Liver (tissue), 9 donors: ENCODE data around the gene PACRGL. TPM values are rescaled to one million over a fixed set of nuclear protein-coding genes. Genes with fewer than 3 reads are reported as not detected.

Source experiments
- DNase-seq: peaks from one replicate; pipeline ENCODE4 v3.0.0-alpha.2; 2017; ENCODE audit warnings: low spot score
- H3K27ac ChIP-seq, 2 donors: one replicate each; pipeline ENCODE4 v1.7.0; 2013; ENCODE audit warnings: inconsistent platforms in 2 of 2, low read length in 2 of 2, control low read depth in 1 of 2, low read depth in 1 of 2, mild to moderate bottlenecking in 1 of 2
- H3K27me3 ChIP-seq, 4 donors: one replicate each; pipeline versions ENCODE4 v1.6.1 to v1.7.0; 2013; ENCODE audit warnings: low read length in 3 of 4, inconsistent platforms in 1 of 4, mild to moderate bottlenecking in 1 of 4, moderate library complexity in 1 of 4; ENCODE audit not compliant: control insufficient read depth in 4 of 4, insufficient read depth in 4 of 4
- H3K36me3 ChIP-seq, 4 donors: one replicate each; pipeline versions ENCODE4 v1.6.1 to v1.7.0; 2013; ENCODE audit warnings: low read length in 3 of 4, mild to moderate bottlenecking in 3 of 4, low read depth in 1 of 4, moderate library complexity in 1 of 4; ENCODE audit not compliant: control insufficient read depth in 4 of 4, insufficient read depth in 3 of 4
- H3K4me1 ChIP-seq, 4 donors: one replicate each; pipeline versions ENCODE4 v1.6.1 to v1.7.0; 2013; ENCODE audit warnings: low read length in 3 of 4, mild to moderate bottlenecking in 3 of 4, moderate library complexity in 1 of 4; ENCODE audit not compliant: control insufficient read depth in 4 of 4, insufficient read depth in 4 of 4
- H3K4me3 ChIP-seq, 3 donors: one replicate each; pipeline versions ENCODE4 v1.6.1 to v1.7.0; 2013; ENCODE audit warnings: low read length in 3 of 3, control low read depth in 1 of 3, low read depth in 1 of 3, mild to moderate bottlenecking in 1 of 3
- H3K9ac ChIP-seq, 2 donors: one replicate each; pipeline ENCODE4 v1.7.0; 2013; ENCODE audit warnings: low read length in 2 of 2, mild to moderate bottlenecking in 2 of 2, moderate library complexity in 2 of 2, control low read depth in 1 of 2, low read depth in 1 of 2
- H3K9me3 ChIP-seq, 4 donors: one replicate each; pipeline versions ENCODE4 v1.6.1 to v1.7.0; 2013; ENCODE audit warnings: low read length in 3 of 4; ENCODE audit not compliant: control insufficient read depth in 4 of 4
- CTCF ChIP-seq: fragments of 150-350 bp; IDR thresholded peaks from 2 replicates; pipeline ENCODE4 v1.5.1; 2017; ENCODE audit warnings: improper control_type of control experiment, low read depth, low read length; ENCODE audit not compliant: missing input control
- EGR1 ChIP-seq, 2 donors: IDR thresholded peaks; 2 replicates each; pipeline ENCODE4 v1.6.1; 2016 to 2018; ENCODE audit warnings: antibody characterized with exemption in 2 of 2, low read depth in 2 of 2
- FOXA1 ChIP-seq: IDR thresholded peaks from 2 replicates; pipeline ENCODE4 v1.6.1; 2016; ENCODE audit warnings: antibody characterized with exemption
- FOXA2 ChIP-seq: IDR thresholded peaks from 2 replicates; pipeline ENCODE4 v1.6.1; 2016; ENCODE audit warnings: antibody characterized with exemption
- GABPA ChIP-seq, 2 donors: IDR thresholded peaks in 1 of 2; conservative IDR thresholded peaks in 1 of 2; 2 replicates each; pipeline ENCODE4 v1.6.1; 2016; ENCODE audit warnings: antibody characterized with exemption in 2 of 2, mild to moderate bottlenecking in 1 of 2, moderate library complexity in 1 of 2
- HNF4A ChIP-seq, 2 donors: conservative IDR thresholded peaks; 2 replicates each; pipeline ENCODE4 v1.6.1; 2016; ENCODE audit warnings: antibody characterized with exemption in 2 of 2, mild to moderate bottlenecking in 2 of 2
- HNF4G ChIP-seq: IDR thresholded peaks from 2 replicates; pipeline ENCODE4 v1.6.1; 2016; ENCODE audit warnings: antibody characterized with exemption
- JUND ChIP-seq, 2 donors: IDR thresholded peaks; 2 replicates each; pipeline ENCODE4 v1.6.1; 2016; ENCODE audit warnings: antibody characterized with exemption in 2 of 2
- NR2F2 ChIP-seq: IDR thresholded peaks from 2 replicates; pipeline ENCODE4 v1.6.1; 2016; ENCODE audit warnings: antibody characterized with exemption
- RAD21 ChIP-seq, 2 donors: IDR thresholded peaks; 2 replicates each; pipeline ENCODE4 v1.6.1; 2016; ENCODE audit warnings: antibody characterized with exemption in 2 of 2, mild to moderate bottlenecking in 2 of 2
- REST ChIP-seq: IDR thresholded peaks from 2 replicates; pipeline ENCODE4 v1.6.1; 2016; ENCODE audit warnings: antibody characterized with exemption, mild to moderate bottlenecking
- RXRA ChIP-seq, 2 donors: IDR thresholded peaks; 2 replicates each; pipeline ENCODE4 v1.6.1; 2017 to 2018; ENCODE audit warnings: antibody characterized with exemption in 2 of 2, mild to moderate bottlenecking in 1 of 2
- SP1 ChIP-seq: IDR thresholded peaks from 2 replicates; pipeline ENCODE4 v1.6.1; 2018; ENCODE audit warnings: antibody characterized with exemption, mild to moderate bottlenecking
- TAF1 ChIP-seq: conservative IDR thresholded peaks from 2 replicates; pipeline ENCODE4 v1.6.1; 2016; ENCODE audit warnings: antibody characterized with exemption, mild to moderate bottlenecking
- YY1 ChIP-seq: IDR thresholded peaks from 2 replicates; pipeline ENCODE4 v1.6.1; 2016; ENCODE audit warnings: antibody characterized with exemption, mild to moderate bottlenecking
- WGBS: extraction: QIAGEN DNeasy Blood & Tissue Kit; methylation state at CpG from one replicate; pipeline ENCODE4 v1.1.7; 2013; 5-methylcytosine and 5-hydroxymethylcytosine counted together
- polyA plus RNA-seq, 2 donors: library from polyadenylated mRNA; stranded (reverse) in 1 of 2; unstranded in 1 of 2; fragments of 200-250 nt in 1 of 2; fragments of >200 nt in 1 of 2; fragmentation: Nextera tagmentation in 1 of 2; extraction: Ambion mirVana in 1 of 2; gene quantifications; one replicate each; pipeline versions ENCODE4 v1.2.1 to v1.2.3, GENCODE V29; 2013 to 2015
- total RNA-seq, 2 donors: library from RNA; depleted of rRNA; stranded (reverse); fragments of >200 nt; gene quantifications; one replicate each; pipeline ENCODE4 v1.2.3, GENCODE V29; 2014
- TF ChIP-seq, protein P1 (sequence below): IDR thresholded peaks from 2 replicates; pipeline ENCODE4 v1.6.1; 2016; ENCODE audit warnings: antibody characterized with exemption
- TF ChIP-seq, protein P2 (sequence below): IDR thresholded peaks from 2 replicates; pipeline ENCODE4 v1.6.1; 2016; ENCODE audit warnings: antibody characterized with exemption
- donor health status: healthy.
- donor health status: healthy.
- donor health status: healthy.
- donor health status: healthy.
- donor health status: healthy.

The PACRGL gene
- total and polyA plus RNA-seq, 4 donors = 2.6 to 7.2 (median 4.9) TPM

- H3K9ac ChIP-seq = no peak overlapping the region
- peaks cover 0 to 4% (median 0%) of the 10 kb centered on the region in 4 donors for H3K27me3 ChIP-seq
- H3K4me1 ChIP-seq = peaks cover 0 to 3% (median 0%) of the 10 kb centered on the region in 4 donors
- TF ChIP-seq SP1 (no peak), FOXA1 (no peak), CTCF (peak; percentile 56), EGR1 (IDR thresholded peaks at IDR 0.05; ENCODE audit: low read depth in 2 of 2) (no peak), REST (no peak), RAD21 (IDR thresholded peaks at IDR 0.05) (peak; percentile 70 to 81), TAF1 (no peak), RXRA (IDR thresholded peaks at IDR 0.05) (no peak), JUND (IDR thresholded peaks at IDR 0.05) (no peak)
- TF ChIP-seq, protein P1, sequence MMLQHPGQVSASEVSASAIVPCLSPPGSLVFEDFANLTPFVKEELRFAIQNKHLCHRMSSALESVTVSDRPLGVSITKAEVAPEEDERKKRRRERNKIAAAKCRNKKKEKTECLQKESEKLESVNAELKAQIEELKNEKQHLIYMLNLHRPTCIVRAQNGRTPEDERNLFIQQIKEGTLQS = no peak
- H3K27ac ChIP-seq = no peak overlapping the region
- 29% methylated on average over 14 of the region's 14 CpGs for WGBS
- no peak overlapping the region for H3K4me3 ChIP-seq
- DNase-seq = peak; percentile 34
- H3K9me3 ChIP-seq = no peaks in the 10 kb centered on the region
- H3K36me3 ChIP-seq = no peaks in the 10 kb centered on the region
These were observed 73.1 kb downstream of the PACRGL start for GRCh38 chr4:20773144-20773997.

- no peak for DNase-seq
- no peaks in the 10 kb centered on the region for H3K36me3 ChIP-seq
- H3K27ac ChIP-seq = no peak overlapping the region
- H3K9ac ChIP-seq = no peak overlapping the region
- no peaks in the 10 kb centered on the region for H3K4me1 ChIP-seq
- peaks cover 3 to 6% (median 4%) of the 10 kb centered on the region in 4 donors for H3K9me3 ChIP-seq
- H3K4me3 ChIP-seq = no peak overlapping the region
- WGBS = 57% methylated on average over 1 of the region's 1 CpG
- H3K27me3 ChIP-seq = peaks cover 0 to 4% (median 0%) of the 10 kb centered on the region in 4 donors
- TF ChIP-seq REST (no peak), FOXA2 (no peak), RXRA (IDR thresholded peaks at IDR 0.05) (no peak), RAD21 (IDR thresholded peaks at IDR 0.05) (no peak), FOXA1 (no peak), HNF4G (no peak), GABPA (IDR thresholded peaks at IDR 0.05 in 1 of 2, conservative IDR thresholded peaks at IDR 0.05 in 1 of 2) (no peak), CTCF (no peak), SP1 (no peak), EGR1 (IDR thresholded peaks at IDR 0.05; ENCODE audit: low read depth in 2 of 2) (no peak), TAF1 (no peak), YY1 (no peak), HNF4A (conservative IDR thresholded peaks at IDR 0.05) (no peak), JUND (IDR thresholded peaks at IDR 0.05) (no peak), NR2F2 (no peak)
- TF ChIP-seq, protein P1 = no peak
- TF ChIP-seq, protein P2, sequence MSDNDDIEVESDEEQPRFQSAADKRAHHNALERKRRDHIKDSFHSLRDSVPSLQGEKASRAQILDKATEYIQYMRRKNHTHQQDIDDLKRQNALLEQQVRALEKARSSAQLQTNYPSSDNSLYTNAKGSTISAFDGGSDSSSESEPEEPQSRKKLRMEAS = no peak
These were observed 78.6 kb downstream of the PACRGL start for GRCh38 chr4:20778896-20779295.
